GM03348 (cell line): Measurements from ENCODE around the gene SLC6A6.

Experiments used
- DNase-seq: peaks from one replicate; pipeline ENCODE4 v3.0.0; 2012; ENCODE audit warnings: low spot score

Gene SLC6A6

DNA sequence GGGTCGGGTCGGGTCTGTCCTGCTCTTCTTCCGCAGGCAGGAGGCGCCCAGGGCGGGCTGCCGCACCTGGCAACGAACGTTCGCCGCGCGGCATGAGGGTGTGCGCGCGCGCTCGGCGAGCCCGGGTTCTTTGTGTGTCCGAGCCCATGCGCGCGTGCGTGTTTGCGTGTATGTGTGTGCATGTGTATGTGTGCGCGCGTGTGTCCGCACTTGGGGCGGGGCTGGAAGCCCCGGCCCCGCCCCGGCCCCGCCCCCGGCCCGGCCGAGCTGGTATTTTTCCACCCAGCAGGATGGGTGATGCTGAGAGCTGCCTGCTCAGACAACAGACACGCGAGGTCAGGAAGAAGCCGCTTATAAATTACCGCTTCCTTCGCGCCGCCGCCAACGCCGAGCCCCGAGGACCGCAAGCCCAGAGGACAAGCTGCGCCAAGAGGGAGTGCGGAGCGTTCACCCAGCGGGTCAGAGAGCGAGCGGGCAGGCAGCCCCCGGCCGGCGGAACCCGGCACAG is at the start of gene SLC6A6:
SLC6A6 (plus strand) TSS at position 303 of the 508 bp plus-strand sequence. CDS start 41,029 bp downstream, outside the sequence.
- peak; percentile 96 for DNase-seq

DNA sequence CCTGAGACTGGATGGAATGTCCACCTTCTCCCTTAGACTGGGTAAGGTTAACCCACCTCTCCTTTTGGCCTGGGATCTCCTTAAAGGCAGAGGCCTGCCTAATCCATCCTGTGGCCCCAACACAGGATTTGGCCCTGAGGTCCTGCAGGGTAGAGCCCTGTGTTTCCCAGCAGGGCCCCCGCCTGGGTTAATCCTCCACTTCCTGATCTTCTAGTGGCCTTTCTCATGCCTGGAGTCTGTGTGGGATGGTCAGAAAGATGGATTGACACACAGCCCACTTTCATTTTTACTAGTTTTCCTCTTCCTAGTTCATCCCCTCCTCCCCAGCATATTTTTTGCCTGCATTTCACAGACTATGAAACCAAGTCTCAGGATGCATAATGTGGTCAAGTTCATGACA is 48.9 kb upstream of the SLC6A6 start:
- DNase-seq: no peak

DNA sequence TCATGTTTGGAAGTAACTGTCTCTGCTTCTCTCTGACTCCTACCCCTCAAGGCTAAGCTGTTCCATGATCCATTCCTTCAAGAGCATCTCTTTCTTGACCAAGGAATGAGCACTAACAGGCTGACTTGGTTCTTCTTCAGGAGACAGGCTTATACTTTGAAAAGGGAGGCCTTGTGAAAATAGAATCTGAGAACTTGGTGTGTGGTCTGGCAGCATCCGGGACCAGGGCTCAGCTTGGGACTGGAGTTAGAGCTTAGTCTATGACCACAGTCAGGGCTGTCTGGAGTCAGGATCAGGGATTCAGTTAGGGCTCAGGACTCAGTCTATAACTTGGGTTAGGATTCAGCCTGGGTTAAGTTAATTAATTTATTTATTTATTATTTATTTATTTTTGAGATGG is 44.9 kb upstream of the SLC6A6 start:
- no peak for DNase-seq

DNA sequence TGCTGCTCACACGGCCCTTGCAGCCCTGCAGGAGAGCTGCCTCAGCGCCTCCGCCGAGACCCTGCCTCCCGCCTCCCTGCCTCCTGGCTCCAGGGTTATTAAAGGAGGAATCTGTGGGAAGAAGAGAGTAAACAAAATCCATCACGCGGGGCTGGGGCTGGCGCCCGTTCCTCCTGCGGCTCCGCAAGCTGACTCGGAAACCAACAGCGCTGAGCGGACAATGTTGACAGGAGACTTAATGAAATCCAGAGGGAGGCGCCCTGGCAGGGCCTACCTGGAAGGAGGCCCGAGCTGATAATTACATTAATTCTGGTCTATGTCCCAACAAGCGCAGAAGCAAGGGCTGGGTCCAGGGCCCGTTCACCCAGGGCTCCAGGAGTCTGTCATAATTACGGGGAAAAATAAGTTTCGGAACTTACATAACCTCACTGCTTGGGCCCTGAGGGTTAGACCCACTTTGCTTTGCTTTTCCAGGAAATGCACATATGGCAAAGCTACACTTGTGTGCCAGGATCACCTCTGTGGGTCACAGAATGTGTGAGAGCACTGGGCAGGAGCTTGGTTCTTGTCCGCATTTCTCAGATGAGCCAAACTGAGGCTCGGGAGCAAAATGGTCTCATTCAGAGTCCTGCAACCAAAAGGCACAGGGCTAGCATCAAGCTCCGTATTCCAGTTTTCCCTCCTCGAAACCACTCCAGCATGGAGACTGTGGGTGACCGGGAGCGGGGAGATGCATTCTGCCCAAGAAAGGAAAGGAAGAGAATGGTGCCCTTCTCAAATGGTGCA is 43.8 kb upstream of the SLC6A6 start:
- DNase-seq: peak; percentile 77

DNA sequence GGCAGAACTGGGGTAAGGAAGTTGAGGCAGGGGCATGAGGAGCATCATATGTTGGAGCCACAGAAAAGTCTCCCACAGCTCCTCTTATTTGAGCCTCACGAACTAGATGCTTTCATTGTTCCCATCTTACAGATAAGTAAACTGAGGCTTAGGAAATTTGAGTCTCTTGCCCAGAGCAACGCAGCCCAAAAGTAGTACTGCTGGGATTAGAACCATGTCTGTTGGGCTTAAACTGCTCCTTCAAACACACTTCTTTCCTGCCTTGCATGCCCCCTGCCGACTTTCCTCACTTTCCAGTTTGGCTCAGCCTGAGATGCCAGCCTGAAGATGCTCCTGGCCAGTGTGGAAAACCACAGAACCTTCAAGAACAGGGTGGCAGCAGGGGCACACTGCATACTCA is 43.1 kb upstream of the SLC6A6 start:
- DNase-seq: no peak

DNA sequence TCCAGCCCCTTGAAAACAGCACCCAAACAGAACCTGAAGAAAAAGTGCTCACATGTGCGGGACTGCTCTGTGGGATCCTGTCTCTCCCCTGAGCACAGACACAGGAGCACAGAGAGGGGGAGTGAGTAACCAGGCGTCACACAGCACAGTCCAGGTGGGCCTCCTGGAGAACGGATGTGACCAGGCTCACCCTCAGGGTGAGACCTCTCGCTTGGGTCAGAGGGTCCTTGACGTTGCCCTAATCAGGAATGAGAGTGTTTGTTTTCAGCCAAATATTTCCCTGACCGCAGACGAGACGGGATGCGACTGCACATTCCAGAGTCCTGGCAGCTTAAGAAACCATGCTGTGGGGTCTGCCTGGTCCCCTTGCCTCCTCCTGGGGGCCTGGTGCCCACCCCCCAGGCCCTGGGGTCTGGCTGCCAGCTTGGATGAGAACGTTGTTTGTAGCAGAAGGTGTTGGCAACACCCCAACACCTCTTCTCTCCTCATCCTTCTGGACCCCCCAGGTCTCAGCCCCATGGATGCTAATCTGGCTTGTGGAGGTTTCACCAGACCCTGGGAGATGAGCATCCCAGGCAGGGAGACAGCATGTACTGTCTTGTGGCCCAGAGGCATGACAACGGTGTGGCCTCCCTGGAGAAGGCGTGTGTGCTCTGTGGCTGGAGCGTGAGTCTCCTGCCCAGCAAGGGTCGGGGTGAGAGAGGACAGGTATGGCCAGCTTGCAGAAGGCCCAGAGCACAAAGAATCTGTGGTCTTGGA is 42.1 kb upstream of the SLC6A6 start:
- DNase-seq: peak; percentile 73

DNA sequence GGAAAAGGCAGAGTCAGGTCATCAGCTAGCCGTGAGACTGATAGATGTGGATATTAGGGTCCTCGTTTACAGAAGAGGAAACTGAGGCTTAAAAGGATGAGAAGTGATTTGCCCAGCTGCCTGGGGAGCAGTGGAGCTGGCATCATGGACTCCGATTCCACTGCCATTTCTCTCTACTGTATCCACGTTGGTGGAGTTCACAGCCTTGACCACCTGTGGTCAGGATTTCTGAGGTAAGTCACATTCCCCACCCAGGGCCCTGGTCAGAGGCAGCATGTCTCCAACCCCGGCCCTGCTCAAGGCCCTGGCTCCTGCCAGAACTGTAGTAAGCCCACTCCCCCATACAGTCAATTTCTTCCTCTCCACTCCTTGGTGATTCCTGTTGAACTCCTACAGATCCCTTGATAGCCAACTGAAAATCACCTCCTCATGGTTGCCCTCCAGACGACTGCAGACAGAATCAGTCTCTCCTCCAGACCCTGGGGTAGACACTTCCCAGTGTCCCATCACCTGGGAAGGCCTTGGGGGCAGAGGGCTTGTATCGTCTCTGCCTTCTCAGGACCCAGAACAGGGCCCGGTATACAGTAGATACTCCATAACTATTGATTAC is 41.2 kb upstream of the SLC6A6 start:
- DNase-seq: no peak

DNA sequence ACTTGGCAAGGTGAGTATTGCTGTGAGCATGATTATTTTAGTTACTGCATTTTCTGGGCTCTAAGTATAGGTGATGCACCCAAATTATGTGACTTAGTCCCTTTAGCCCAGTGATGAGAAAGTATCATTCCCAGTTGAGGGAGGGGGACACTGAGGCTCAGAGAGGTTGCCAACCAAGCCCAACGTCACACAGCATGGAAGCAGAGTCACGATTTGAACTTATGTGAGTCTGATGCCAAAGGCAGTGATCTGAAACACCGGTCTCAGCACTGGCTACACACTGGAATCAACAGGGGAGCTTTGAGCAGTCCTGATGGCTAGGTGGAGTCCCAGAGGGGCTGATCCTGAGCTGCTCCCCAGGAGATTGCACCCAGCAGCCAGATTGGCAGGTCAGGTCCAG is 39.5 kb upstream of the SLC6A6 start:
- DNase-seq: no peak

DNA sequence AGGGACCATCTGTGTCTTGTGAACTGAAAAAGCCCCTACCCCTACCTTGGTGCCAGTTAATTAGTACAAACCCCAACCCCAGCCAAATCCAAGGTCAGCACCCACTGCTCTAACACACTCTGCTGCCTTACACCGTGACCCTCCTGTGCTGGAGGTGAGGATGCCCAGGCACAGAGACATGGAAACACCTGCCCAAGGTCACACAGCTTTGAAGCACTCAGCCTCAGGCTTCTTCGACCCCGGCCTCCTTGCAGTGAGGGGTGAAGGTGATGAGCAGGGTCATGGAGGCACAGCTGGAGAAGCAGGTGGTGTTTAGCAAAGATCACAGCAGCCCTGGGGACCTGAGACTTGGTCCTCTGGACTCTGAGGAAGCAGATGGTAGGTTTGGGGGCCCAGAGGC is 39.0 kb upstream of the SLC6A6 start:
- no peak for DNase-seq

DNA sequence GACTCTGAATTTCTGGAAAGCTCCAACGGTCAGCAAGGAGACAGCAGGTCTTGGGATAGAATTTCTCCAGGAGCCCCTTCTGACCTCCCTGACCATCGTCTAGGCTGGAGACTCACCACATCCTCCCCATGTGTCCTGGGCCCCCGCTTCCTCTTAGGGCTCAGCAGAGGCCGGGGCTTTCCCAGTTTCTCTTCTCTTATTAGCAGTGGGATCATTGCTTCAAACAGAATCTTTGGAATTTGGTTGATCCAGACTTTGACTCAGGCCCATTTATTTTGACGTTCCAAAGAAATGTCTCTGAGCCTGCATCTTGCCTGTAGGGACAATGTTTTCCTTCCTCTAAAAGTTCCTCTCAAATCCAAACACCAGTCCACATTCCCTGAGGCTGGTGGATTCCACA is 38.4 kb upstream of the SLC6A6 start:
- no peak for DNase-seq

DNA sequence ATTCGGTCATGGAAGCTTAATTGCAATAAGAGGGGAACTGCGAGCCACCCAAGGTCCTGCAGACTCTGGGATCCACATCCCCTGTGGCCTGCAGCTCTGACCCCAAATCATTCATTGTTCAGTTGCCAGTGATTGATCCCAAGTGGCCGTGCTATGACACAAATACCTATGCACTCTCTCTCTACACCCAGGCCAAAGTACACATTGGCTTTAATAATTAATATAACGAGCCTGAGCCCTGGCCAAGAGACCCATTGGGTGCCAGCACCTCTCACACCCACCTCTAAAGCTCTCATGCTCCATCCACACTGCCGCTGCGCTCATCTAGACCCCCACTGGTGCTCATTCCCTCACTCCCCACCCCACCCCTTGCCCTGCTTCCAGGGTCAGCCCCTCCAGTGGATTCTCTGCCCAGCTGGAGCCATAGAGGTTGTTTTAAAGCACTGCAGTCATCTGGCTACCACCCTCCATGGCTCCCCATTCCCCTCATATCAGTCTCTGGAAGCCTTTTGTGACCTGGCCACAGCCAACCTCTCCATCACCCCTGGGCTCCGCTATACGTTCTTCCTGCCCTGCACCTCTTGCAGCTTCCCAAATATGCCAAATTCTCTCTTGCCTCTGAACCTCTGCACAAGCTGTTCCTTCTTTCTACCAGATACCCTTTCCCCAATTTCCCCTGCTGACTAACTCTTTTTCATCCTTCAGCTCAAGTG is 37.7 kb upstream of the SLC6A6 start:
- DNase-seq: no peak

DNA sequence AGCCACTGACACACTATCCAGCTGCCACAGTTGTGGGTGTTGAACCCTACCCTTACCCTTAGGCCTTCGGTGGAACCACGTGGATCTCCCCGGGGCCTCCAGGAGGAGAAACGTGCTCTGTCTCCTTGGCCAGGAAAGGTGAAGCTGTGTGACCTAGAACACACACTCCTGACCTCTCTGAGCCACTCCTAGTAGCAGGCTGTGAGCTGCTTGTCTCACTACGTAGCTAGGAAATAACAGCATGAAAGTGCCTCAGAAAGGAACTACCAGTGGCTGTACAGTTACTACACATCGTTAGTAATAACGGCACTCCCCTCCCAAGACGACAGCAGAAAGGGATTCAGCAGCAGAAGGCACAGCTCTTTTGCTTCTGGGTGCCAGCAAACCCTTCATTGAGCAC is 36.2 kb upstream of the SLC6A6 start:
- DNase-seq: no peak

DNA sequence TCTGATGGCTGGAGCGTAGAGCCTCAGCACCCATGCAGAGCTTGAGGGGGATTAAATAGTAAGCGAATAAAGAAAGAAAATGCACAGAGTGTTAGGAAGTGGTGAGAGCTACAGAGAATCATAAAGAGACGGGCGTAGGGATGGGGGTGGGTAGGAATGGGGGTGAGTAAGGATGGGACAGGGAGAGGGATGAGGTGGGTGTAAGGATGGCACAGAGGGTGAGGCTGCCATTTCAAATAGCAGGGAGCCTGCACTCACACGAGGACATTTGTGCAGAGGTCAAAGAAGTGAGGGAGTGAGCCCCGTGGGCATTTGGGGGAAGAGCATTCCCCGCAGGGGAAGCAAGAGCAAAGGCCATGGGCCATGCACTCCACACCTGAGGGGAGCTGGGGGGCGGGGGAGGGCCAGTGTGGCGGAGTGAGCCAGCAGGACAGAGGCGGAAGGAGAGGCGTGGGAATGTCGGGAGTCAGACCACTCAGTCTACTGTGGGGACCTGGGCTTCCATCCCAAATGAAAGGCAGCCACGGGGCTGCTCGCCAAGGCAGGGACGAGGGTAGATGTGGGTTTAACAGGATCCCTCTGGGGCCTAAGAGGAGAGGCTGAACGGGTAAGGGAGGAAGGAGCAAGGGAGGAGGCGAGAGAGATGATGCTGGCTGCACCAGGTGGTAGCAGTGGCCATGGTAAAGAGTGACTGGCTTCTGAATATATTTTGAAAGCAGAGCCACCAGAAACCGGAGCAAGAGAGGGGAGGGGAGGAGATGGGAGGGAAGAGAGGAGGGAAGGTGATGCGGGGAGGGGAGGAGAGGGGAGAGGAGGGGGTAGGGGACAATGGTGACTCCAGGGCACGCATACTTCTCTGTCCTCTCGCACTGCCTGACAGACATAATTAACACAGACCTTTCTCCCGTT is 35.2 kb upstream of the SLC6A6 start:
- no peak for DNase-seq

DNA sequence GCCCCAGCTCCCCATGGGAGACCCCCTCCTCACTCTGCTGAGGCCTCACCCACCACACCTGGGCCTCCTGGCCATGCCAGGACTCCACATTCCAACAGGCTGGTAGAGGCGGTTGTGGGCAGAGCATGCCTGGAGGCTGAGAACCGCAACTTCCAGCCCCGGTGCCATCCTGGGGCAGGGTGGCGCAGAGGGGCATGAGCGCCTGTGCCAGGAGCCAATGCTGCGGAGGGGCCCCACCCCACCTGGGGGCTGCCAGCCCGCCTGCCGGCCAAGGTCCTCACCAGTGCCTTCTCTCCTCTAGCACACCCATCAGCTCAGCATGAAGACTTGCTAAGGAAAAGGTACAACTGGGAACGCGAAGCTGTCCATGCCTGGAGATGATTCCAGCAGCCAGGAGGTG is 34.3 kb upstream of the SLC6A6 start:
- no peak for DNase-seq

DNA sequence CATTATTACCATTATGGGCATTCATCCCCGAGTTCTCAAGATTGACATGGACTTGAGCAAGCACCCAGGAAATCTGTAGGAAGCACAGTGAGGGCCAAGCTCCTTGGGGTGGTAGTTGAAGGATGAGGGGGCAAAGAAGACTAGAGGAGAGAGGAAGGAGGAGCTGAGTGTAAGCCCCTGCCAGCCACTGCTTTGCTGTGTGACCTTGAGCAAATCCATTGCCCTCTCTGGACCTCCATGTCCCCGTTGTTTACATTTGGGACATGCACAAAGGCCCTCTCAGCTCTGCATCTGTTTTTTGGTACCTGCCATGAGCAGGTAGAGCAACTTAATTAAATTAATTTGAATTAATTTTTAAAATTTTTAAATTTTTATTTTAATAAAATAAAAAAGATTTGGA is 33.5 kb upstream of the SLC6A6 start:
- DNase-seq: no peak

DNA sequence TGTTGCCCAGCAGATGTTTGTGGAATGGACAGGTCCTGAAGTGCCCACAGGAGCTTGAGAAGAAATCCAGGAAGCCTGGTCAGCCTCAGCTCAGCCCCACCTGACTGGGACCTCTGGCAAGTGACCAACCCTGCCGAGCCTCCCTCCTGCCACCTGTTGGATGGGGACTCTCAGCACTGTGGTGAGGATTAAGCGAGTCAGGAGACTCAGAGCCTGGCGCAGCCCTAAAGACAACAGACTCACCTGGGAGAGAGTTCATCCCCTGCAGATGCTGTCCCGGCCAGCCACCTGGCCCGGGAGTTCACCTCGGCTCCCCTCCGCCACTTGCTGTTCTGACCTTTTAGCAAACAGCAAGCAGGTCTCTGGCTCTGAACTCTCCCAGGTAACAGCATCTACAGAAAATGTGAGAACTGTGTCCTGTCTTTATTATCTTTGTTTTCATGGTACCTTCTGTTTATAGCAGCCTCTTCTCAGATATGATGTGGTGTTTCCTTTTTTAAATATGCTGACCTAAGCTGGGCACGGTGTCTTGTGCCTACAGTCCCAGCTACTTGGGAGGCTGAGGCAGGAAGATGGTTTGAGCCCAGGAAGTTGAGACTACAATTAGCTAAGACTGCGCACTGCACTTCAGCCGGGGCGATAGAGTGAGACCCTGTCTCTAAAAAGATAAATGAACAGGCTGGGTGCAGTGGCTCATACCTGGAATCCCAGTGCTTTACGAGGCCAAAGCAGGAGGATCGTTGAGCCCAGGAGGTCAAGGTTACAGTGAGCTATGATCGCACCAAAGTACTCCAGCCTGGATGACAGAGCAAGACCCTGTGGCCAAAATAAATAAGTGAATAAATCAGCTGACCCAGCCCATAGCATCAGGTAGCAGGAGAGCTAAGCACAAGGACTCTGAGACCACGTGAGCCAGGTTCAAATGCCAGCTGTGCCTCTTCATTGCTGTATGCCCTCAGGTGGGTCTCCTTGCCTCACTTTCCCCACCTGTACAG is 32.4 kb upstream of the SLC6A6 start:
- DNase-seq: no peak

DNA sequence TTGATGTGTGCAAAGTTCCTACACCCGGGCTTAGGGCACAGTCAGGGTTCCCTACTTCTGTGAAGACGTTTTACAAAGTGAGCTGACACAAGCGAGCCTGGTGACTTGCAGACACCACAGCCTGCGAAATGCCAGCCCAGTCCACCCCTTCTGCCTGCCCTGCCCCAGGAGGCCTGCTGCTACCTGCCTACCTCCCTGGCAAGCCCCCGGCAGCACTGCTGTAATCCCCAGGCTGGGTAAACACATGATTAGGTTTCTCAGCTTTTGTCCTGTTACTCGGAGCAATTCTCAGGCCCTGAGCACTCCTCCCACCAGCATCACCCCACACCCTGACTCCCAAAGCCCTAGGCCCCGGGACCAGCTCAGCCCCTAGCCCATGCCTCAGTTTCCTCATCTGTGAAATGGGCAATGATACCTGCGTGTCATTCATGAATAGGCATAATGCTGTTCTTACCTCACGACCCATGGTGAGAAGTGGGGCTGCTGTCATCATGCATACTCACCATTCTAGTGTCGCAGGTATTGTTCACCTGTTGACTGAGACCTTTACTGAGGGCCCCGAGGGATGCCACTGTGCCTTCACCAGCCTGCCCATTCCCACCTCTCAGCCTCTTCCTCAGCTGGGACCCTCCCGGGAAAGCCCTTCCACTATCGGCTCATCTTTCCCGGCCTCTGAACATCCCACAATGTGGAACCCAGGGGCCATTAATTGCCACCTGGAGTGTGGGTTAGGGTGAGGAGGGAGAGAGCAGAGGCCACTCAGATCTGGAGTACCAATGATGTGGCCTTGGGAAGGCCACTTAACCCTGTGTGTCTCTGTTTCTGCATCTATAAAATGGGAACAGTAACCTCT is 31.5 kb upstream of the SLC6A6 start:
- DNase-seq: no peak

DNA sequence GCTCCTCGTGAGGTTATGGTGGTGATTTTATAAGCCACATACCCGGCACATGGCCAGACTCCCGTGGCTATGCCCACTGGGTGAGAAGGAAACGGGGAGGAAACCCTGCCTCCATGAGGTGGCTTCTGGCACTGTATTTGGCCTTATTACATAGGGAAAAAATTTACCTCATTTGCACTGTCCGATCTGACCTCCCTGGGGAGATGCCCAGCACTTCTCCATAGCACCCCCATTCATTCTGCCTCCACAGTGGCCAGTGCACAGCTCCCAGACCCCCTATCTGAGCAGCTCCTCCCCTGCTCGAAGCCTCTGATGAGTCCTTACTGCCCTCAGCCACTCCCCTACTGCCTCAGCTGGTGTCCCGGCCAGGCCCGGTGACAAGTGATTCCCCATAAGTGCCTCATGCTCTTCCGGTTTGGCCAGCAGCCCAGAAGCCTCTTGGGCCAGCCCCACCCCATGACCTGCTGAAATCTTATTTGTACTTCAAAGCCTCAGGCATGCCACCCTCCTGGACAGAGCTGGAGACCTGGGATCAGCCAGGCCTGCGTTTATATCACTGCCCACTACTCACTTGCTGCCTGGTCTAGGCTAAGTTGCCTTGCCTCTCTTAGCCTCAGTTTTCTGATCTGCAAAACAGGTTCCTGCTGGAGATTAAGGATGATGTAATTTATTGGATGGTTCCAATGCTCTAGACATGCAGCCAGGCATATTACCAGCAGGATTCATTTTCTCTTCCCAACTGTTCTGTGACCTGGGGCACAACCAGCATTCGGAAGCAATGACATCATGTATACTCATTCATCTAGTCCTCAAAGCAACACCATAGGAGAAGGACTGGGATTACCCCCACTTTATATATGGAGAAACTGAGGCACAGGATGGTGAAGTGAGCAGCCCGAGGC is 30.6 kb upstream of the SLC6A6 start:
- peak; percentile 55 for DNase-seq
